GM12891 (cell line): ENCODE data around the gene CA5B.

Source experiments
- POLR2A ChIP-seq: IDR thresholded peaks from 2 replicates; pipeline ENCODE4 v1.6.1; 2011; ENCODE audit warnings: low read depth, low read length, control low read depth
- POLR2AphosphoS5 ChIP-seq: IDR thresholded peaks from 2 replicates; pipeline ENCODE4 v1.6.1; 2011; ENCODE audit warnings: low read depth, low read length, control low read depth
- TAF1 ChIP-seq: IDR thresholded peaks from 2 replicates; pipeline ENCODE4 v1.6.1; 2011; ENCODE audit warnings: low read depth, low read length, control low read depth

GRCh38 chrX:15696516-15696915, 41.6 kb upstream of the CA5B start:
- no peak for TF ChIP-seq POLR2AphosphoS5
- TF ChIP-seq TAF1: no peak
- TF ChIP-seq POLR2A: no peak
